Spleen (tissue), 7 donors: Measurements from ENCODE around the gene GDPD5.

Source experiments
- POLR2A ChIP-seq, 3 donors: fragments of 450-650 bp; IDR thresholded peaks; one replicate each; pipeline ENCODE4 v1.5.1; 2017; ENCODE audit warnings: antibody characterized with exemption in 3 of 3, mild to moderate bottlenecking in 1 of 3
- TF ChIP-seq, protein P1 (sequence below), 11 experiments: fragments of 200-600 bp in 7 of 11; fragments of 450-650 bp in 4 of 11; sonication (generic) in 4 of 11; IDR thresholded peaks in 8 of 11; conservative IDR thresholded peaks in 3 of 11; 1 replicate in 7 of 11; 2 replicates in 4 of 11; pipeline versions ENCODE4 v1.4.0 to v1.8.0; 2016 to 2021; ENCODE audit warnings: antibody characterized with exemption in 11 of 11, inconsistent platforms in 4 of 11, mild to moderate bottlenecking in 1 of 11
- donor health status: DM: no; HTN: no; CAD: no; lungs with moderate emphysema.
- donor health status: DM: no; HTN: no; CAD: no.
- donor health status: DM: no; HTN: no; CAD: no.

- TF ChIP-seq, protein P1, sequence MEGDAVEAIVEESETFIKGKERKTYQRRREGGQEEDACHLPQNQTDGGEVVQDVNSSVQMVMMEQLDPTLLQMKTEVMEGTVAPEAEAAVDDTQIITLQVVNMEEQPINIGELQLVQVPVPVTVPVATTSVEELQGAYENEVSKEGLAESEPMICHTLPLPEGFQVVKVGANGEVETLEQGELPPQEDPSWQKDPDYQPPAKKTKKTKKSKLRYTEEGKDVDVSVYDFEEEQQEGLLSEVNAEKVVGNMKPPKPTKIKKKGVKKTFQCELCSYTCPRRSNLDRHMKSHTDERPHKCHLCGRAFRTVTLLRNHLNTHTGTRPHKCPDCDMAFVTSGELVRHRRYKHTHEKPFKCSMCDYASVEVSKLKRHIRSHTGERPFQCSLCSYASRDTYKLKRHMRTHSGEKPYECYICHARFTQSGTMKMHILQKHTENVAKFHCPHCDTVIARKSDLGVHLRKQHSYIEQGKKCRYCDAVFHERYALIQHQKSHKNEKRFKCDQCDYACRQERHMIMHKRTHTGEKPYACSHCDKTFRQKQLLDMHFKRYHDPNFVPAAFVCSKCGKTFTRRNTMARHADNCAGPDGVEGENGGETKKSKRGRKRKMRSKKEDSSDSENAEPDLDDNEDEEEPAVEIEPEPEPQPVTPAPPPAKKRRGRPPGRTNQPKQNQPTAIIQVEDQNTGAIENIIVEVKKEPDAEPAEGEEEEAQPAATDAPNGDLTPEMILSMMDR (IDR thresholded peaks at IDR 0.05 in 8 of 11, conservative IDR thresholded peaks at IDR 0.05 in 3 of 11), result no peak
- no peak for TF ChIP-seq POLR2A (IDR thresholded peaks at IDR 0.05)
These were observed 62.5 kb downstream of the GDPD5 start for GRCh38 chr11:75463106-75463774.
